Glomerular endothelial cell (primary cell): ENCODE results near the gene PPP3CA. TPM values are rescaled to one million over a fixed set of nuclear protein-coding genes. Genes with fewer than 3 reads are reported as not detected.

Source experiments
- DNase-seq: peaks from one replicate; pipeline ENCODE4 v3.0.0-alpha.2; 2011; ENCODE audit warnings: low read depth, low spot score; ENCODE audit errors: extremely low read depth
- total RNA-seq: library from RNA; depleted of rRNA; stranded (reverse); fragments of >200 nt; gene quantifications from 2 replicates; pipeline ENCODE4 v1.2.3, GENCODE V29; 2015

PPP3CA gene
- total RNA-seq, 1 donor from 2014 or later = 44.5 TPM

GRCh38 chr4:100981447-100982204 is 365.7 kb downstream of the PPP3CA start:
- DNase-seq = no peak

DNA sequence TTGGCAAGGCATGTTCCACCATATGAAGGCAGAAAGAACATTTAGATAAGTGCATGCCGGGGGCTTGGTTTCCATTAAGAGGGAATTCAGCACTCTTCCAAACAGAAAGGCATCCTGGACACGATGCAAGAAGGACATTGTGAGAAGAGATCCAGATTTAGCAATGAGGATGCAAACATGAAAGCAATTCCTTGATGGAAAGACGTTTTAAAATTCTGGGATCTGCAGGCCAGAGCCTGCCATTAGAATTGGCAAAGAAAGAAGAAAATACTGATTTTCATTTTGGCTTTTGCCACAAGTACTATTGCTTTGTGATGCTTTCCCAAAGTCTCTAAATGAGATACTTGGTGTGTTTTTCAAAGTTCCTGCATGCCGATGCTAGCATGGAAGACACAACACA is 367.6 kb downstream of the PPP3CA start:
- no peak for DNase-seq

DNA sequence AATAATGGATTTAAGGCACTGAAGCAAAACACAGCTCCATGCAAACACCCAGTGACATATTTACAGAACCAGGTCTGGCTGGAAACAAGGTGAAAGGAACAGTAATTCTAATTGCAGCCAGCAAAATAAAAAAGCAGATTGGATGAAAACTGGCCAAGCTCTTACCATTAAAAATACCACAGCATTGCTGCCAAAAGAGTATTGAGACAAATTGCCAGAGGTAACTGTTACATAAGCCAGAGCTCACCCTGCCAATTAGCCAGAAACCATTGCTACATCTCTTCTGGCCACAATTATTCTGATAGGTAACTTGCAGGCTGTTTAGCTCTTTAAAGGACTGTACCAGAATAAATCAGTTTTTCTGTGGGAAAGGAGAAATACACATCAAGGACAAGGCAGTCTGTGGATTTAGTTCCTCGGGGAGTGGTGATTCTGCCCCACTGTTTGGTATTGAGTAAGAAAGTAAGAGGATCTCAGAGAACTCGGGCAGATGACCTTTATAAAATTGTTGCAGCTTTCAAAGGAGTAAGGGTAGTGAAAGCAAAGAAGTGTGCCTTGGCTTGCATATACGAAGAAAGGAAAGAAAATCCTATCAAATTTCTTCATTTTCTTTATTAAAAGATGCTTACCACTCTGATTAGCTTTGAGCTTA is 369.5 kb downstream of the PPP3CA start:
- DNase-seq = no peak

DNA sequence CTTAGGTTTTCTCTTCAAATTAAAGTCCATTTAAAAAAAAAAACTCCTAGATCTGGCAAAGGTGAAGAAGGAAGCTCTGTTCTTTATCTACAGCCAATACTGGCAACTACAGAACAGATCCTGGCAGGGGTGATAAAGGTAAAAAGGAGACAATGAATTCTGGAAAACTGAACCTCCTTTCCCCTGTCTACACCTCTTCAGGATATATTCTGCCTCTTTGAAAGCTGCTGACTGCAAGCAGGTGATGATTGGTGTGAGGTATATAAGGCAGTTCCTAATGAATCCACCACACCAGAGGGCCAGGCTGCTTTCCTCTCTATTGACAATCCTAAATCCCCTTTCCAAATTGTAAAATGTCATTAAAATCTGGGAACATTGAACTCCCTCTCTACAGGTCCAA is 370.1 kb downstream of the PPP3CA start:
- no peak for DNase-seq
